ENCODE measurements around the gene RAB3C.
"Not testable (repeated sequence)": the region's sequence is repeated elsewhere in the genome, so short reads cannot be mapped to it uniquely, and the experiment has no call there.

RAB3C gene

DNA sequence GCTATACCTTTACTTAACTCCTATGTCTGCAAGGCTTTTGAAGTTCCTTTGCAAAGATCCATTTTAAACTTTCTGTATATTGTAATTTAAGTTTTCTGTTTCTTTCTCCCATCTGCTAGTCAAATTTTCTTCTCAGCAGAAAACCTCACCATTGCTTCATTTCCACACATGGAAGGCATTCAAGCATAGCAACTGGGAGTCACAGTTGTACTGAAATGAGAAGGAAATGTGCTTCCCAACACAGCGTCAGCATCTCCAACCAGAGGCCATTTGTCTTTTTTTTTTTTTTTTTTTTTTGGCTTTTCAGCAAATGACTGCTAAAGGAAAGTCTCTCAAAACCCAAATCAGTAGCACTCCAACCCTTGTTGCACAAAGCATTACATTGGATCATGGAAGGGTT is 92.5 kb downstream of the RAB3C start:
- DNase-seq (ENCODE audit: low read depth), result no peak

DNA sequence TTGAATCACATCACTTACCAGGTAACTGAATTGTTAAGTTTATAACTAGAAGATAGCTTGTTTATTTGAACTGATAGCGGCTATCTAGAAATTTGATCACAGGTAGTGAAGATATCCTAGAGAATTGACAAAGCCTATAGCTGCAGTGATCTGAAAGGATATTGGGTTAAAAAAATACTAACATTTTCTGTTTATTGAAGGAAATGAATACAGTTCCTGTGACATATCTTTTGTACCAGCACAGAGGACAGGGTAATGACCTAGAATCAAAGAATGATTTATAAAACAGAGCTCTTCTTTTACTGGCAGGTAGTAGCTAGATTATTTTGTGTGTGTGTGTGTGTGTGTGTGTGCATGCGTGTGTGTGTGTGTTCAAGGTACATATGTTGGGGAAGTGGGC is 94.8 kb downstream of the RAB3C start:
- no peak for DNase-seq (ENCODE audit: low read depth)

DNA sequence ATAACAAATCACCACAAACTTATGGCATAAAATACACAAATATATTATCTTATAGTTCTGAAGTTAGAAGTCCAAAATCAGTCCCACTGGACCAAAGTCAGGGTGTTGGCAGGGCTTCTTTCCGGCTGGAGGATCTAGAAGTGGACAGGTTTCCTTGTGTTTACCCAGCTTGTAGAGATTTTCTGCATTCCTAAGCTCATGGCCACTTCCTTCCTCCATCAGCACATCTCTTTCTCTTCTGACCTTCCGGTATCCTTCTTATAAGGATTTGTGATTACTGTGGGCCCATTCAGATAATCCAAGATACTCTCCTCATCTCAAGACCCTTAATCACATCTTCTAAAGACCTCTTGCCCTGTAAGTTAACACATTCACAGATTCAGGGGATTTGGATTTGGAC is 97.6 kb downstream of the RAB3C start:
- no peak for DNase-seq (ENCODE audit: low read depth)

DNA sequence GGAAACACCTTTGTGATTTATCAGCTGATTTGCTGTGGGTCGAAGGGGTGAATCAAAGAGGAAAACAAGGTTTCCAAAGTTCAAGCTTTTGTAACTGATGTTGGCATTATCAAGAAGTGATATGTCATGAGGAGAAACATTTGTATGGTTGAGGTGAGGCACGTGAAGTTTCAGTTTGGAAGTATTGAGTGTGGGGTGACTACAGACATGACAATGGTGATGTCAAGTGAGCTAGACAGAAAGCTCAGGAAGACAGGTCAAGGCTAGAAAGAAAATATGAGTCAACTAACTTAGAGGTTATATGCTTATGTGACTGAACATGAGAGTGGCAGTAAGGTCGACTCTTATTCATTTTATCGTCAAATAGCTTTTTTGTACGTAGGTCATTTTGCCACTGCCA is 99.1 kb downstream of the RAB3C start:
- no peak for DNase-seq (ENCODE audit: low read depth)

DNA sequence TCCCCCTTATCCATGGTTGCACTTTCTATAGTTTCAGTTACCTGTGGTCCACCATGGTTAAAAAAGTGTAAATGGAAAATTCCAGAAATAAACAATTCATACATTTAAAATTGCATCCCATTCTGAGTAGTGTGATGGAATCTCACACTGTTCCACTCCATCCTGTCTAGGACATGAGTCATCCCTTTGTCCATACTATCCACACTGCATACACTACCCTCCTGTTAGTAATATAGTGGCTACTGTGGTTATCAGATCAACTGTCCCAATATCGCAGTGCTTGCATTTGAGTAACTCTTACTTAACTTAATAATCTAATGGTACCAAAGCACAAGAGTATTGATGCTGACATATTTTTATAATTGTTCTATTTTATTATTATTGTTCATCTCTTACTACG is 100.7 kb downstream of the RAB3C start:
- DNase-seq (ENCODE audit: low read depth), result no peak

DNA sequence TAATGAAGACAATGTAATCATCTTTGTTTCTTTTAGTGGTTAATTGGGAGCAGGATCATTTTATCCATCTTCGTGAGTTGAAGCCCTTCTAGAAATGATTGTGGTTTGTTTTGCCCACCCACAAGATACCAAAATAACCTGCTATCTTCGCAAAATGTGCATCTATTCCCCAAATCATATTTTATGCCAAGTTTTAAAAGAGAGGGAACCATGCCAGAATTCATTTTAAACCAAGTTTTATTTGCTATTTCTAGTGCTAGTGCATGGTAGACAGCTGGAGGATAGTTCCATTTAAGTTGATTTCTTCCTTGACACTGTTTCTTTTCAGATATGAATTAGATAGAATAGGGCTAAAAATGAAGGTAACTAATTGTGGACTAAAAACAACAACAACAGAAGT is 104.2 kb downstream of the RAB3C start:
- no peak for DNase-seq (ENCODE audit: low read depth)

DNA sequence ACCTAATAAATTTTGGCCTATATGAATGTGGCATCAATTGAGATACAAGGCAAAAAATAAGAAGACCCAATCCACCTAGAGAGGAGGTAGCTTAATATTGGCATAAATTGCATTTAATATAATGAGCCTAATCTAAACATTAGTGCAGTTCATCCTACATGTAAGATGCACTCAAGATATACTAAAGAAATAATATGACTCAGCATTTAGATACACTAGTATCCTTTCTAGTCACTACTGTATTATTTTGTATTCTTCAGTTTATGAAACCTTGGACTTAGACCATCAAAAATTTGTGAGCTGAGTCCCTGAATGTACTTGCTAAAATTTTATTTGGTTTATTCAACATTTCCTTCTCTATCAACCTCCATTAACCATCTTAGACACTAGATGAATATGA is 104.7 kb downstream of the RAB3C start:
- DNase-seq (ENCODE audit: low read depth), result no peak

DNA sequence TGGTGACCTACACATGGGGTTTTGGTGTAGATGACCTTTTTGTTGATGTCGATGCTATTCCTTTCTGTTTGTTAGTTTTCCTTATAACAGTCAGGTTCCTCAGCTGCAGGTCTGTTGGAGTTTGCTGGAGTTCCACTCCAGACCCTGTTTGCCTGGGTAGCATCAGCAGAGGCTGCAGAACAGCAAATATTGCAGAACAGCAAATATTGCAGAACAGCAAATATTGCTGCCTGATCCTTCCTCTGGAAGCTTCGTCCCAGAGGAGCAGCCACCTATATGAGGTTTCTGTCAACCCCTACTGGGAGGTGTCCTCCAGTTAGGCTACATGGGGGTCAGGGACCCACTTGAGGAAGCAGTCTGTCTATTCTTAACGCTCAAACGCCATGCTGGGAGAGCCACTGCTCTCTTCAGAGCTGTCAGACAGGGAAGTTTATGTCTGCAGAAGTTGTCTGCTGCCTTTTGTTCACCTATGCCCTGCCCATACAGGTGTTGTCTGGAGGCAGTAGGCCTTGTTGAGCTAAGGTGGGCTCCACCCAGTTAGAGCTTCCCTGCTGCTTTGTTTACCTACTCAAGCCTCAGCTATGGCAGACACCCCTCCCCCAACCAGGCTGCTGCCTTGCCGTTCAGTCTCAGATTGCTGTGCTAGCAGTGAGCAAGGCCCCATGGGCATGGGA is 116.3 kb downstream of the RAB3C start:
- not testable (repeated sequence) for DNase-seq (ENCODE audit: low read depth)

DNA sequence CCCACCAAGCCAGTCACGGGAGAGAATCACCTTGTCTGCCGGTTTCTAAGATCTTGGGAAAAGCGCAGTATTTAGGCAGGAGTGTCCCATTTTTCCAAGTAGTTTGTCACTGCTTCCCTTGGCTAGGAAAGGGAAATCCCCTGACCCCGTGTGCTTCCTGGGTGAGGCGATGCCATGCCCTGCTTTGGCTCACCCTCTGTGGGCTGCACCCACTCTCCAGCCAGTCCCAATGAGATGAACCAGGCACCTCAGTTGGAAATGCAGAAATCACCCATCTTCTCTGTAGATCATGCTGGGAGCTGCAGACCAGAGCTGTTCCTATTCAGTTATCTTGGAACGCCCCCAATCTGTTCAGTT is 116.9 kb downstream of the RAB3C start:
- DNase-seq (ENCODE audit: low read depth), result no peak

DNA sequence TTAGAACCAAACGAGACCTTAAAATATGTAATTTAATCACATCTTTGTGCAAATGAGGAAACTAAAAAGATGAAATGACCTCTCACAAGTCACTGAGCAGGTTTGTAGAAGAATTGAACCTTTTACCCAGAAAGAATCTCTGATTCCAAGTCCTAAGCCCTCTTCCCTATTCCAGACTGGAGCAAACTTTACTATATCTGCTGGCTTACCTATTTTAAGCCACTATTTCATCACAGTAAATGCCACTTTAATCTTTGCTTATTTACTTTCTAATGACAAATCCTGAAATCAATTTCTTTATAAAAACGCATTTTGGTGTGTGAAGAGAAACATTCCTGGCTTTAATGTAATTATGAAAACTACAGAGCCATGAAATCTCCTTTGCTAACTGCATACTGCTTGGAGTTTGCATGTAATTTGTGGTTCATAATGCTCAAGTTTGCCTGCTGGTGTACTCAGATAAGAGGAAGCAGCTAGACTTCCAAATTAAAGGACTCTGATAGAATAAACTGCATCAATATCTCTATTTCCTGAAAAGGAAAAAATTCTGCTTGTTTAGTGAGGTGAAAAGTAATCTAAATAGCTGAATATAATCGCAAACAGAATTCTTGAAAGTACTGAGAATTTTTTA is 121.2 kb downstream of the RAB3C start:
- no peak for DNase-seq (ENCODE audit: low read depth)

DNA sequence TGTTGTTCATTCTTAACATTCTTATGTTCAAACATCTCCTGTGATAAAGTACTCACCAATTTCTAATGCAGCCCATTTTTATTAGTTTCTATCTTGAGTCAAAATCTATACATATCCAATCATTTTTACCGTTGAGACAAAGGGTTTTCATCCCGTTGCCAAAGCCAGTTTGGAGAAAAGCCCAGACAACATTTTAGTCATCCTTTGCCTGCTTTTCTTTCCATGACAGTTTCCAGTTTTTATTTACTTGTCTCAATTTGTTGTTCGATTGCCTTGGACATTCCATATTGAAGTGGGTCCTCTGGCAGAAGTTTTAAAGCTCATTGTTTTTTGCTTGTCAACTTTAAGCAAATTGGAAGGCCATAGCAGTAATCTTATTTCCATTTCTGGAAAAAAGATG is 123.9 kb downstream of the RAB3C start:
- no peak for DNase-seq (ENCODE audit: low read depth)

DNA sequence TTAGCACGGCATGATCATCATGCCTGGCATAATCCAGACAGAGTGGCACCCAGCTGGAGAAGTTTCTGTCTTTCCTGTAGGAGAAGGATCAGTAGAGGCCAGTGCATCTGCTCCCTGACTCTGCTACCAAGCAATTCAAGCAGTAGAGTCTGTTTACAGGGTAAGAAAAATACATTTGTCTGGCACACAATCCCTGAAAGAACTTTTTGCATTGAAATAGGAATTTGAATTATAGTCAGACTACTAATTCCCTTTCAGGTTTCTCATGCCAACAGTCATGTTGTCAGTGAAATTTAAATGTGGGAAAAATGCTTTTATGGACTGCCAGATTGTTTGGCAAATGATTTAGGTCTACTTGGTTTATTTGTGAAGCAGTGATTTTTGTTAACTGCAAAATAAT is 125.6 kb downstream of the RAB3C start:
- DNase-seq (ENCODE audit: low read depth), result no peak

DNA sequence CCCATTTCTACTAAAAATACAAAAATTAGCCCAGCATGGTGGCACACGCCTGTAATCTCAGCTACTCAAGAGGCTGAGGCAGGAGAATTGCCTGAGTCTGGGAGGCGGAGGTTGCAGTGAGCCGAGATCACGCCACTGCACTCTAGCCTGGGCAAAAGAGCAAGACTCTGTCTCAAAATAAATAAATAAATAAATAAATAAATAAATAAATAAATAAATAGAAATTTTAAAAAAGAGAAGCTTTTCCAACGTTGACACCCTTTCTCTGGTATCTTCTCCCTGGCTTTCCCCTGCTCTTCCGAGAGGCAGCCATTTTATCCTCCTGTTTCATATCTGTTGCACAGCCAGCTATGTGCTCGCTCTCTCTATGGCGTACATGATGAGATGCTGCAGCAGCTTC is 127.5 kb downstream of the RAB3C start:
- not testable (repeated sequence) for DNase-seq (ENCODE audit: low read depth)

DNA sequence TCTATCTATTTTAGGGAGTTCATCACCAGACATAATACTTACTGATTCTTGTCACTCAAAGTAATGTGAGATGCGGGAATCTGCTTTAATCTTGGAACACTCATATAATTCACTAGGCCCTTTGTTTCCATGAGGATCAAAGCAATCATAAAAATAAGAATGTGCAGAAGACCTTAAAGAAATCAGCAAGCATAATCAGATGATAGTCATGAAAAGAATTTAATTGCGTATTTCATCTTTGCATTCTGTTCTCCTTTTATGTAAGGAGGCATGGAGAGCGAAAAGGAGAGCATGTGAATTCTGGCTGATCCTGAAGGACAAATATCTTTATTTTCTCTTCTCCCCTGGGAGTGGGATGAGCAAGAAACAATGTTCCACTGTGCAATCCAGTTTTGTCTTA is 128.0 kb downstream of the RAB3C start:
- no peak for DNase-seq (ENCODE audit: low read depth)

DNA sequence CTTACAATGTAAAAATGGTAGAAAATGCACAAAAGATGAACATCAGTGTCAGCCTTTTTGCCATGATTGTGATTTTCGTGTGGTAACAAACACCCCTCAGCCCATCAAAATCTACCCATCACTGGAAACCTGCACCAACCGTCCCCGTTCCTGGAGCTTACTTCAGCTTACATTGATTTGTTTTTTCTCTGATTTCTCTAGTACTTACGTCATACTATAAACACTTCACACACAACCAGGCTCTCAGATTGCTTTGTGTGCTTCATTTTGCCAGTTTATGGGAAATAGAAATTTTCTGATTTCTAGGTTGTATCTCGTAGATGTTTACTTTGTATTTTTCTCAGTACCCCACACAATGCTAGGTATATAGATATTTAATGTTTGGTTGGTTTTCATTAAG is 129.1 kb downstream of the RAB3C start:
- DNase-seq (ENCODE audit: low read depth), result no peak

DNA sequence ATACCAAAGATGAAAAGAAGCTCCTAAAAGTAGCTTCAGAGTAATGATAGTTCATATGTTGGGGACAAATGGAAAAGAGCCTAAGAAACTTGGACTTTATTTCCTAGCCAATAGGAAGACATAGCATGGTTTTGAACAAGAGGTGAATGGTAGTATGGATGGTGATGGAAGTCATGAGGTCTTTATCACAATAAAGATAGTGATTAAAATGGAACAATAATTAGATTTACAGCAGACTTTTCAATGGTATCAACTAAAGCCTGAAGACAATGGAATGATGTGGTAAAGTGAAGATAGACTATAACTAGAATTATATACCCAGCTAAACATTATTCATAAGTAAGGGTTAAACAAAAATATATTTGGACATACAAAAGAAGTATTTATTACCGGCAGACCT is 131.2 kb downstream of the RAB3C start:
- DNase-seq (ENCODE audit: low read depth), result no peak

DNA sequence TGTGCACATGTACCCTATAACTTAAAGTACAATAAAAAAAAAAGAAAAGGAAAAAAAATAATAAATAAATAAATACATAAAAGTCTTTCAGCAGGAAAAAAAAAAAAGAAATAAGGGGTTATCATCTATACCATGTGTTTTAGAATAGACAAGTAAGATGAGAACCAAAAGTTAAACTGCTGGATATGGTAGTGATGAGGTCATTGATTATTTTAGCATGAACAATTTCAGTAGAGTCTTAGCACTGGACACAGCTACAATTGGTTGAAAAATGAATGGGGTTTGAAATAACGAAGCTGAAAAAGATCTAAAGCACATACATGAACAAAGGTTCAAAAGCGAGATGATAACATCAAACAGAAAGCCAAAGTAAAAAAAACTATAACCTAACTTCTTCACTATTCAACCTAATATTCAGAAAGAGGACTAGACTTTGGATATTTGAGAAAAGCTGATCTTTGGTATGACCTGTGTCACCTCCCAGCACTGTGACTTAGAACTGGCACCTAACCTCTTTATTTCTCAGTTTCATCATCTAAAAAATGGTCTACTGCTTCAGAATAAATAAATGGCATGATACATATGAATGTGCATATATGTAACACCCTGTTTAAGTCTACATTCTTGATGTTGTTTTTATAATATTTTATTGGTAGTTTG is 133.3 kb downstream of the RAB3C start:
- no peak for DNase-seq (ENCODE audit: low read depth)

DNA sequence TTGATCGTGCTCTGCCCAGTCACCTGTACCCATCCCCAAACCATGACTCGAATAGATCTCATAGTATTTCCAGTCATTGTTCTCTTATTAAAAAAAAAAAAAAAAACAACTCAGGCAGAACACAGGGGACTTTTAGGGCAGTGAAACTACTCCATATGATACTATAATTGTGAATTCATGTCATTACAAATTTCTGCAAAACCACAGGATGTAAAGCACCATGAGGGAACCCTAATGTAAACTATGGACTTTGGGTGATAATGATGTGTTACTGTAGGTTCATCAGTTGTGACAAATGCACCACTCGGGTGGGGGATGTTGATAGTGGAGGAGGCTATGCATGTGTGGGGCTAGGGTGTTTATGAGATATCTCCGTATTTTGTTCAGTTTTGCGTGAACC is 133.8 kb downstream of the RAB3C start:
- no peak for DNase-seq (ENCODE audit: low read depth)

DNA sequence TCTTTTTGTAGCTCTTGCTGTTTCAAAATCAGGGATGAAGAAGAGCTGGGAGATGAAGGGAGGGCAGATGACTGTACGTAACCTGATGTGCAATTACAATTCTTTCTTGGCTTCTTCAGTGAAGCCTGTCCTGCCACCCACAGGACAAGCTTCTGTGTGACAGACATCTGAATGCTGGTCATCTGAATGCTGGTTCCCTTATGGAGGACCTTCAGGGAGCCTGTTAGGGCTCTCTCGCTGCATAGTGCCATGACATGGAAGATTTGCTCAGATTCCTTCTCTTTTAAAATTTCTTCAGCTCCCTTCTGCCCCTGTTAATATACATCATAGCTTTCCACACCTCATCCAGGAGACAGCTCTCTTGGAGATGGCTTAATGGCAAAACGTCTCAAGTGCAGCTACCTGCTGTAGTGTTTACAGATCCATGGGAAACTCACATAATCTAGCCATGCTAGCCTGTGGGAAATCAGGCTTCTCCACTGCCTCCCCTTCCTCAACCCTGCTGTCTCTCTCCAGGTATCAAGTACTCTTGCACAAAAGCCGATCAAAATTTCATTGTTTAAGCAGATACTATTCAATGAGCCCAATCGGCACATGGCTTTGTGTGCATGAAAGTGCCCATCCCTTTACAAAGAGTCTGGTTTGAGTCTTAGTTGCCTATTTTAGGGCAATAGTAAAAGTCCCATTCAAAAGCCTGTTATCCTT is 134.6 kb downstream of the RAB3C start:
- no peak for DNase-seq (ENCODE audit: low read depth)

DNA sequence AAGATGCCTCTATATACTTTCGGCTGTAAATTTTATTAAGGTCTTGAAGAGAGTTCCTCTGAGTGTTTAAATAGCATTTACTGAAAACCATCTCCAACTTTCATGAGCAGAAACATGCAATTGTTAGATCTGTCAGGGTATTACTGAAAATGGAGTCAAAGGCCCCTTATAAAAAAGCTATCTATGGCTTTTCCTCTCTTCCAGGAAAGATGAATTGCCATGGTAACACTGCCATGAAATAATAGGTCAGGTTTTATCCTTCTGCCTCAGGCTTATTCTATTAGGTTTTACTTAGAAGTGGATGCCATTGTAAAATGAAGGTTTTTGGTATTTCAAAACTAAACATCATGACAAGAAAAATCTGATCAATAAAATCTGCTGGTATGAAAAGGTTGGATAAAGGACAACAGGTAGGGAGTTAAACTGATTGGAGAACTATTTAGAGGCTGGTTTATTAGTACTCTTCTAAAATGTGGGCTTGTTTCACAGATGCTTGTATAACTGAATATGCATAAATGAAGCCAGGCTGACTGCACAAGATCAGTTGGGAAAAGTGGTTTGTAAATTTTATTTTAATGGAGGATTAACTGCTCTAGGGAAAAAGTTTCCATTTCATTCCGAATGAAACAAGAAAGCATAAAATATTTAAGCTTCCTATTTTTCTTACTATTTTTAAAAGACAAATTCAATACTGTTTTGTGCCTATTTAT is 135.5 kb downstream of the RAB3C start:
- DNase-seq (ENCODE audit: low read depth), result no peak

DNA sequence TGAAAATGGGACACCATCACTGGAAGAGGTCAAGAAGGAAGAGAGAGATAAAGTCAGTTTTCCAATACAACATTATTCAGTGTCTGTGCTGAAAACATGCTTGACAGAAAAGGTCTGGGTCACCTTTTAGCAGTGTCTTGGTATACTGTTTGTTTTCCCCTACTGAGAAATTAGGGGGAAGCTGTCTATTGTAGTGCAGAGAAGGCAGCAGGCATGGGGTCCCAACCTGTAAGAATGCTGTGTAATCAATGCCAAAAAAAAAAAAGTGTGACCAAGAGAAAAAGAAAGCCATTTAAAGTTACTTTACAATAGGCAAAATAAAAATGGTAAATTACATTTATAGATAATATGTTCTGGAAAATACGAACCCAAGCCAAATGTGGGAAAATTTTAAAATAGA is 139.3 kb downstream of the RAB3C start:
- DNase-seq (ENCODE audit: low read depth), result no peak

DNA sequence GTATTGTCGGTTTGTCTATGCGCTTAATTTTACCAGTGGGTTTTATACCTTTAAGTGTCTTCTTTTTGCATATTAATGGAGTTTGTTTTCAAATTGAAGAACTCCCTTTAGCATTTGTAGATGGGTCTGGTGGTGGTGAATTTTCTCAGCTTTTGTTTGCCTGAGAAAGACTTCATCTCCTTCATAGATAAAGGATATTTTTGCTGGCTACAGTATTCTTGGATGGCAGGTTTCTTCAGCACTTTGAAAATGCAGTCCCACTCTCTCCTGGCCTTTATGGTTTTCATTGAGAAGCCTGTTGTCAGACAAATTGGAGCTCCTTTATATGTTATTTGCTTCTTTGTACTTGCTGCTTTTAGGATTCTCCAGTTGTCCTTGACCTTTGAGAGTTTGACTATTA is 142.1 kb downstream of the RAB3C start:
- DNase-seq (ENCODE audit: low read depth), result no peak

DNA sequence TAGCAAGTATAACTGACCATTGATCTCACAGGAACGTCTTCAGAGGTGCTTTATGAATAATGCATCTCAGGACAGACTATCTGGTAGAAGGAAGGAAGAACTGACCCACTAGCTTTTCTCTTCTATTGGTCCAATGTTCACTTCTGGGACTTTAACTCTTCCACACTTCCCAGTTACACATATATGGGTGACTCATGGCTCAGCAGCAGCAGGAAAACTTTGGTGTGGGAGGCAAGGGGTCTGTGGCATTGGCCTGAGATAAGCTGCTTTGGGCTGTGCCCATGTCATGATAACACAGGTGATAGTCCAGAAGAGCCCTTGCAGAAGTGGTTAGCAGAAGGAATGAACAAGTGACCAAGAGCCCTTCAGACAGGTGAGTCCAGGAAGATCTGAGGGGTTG is 148.8 kb downstream of the RAB3C start:
- no peak for DNase-seq (ENCODE audit: low read depth)

Measured in stimulated activated CD8-positive, alpha-beta memory T cell treated with anti-CD3 and anti-CD28 coated beads, Interleukin-4, amount 100 ng/mL, for 24 hours (primary cell).